K562 (cell line): ENCODE measurements around the gene FGF4.

Experiments used
- GABPA ChIP-seq: fragments of 200-800 bp; sonication (Bioruptor generic); conservative IDR thresholded peaks from 2 replicates; pipeline ENCODE4 v1.6.1; 2016; ENCODE audit warnings: low read depth, missing genetic modification characterization, missing compliant biosample characterization
- KAT8 ChIP-seq: fragments of 450-650 bp; IDR thresholded peaks from 2 replicates; pipeline ENCODE4 v1.6.1; 2016; ENCODE audit warnings: low read depth, mild to moderate bottlenecking
- XRCC5 ChIP-seq: fragments of 200-400 bp; formaldehyde crosslinking; IDR thresholded peaks from 2 replicates; pipeline ENCODE4 v1.6.1; 2017; ENCODE audit warnings: low read depth, mild to moderate bottlenecking, low read length
- ZNF146 ChIP-seq: IDR thresholded peaks from one replicate; pipeline ENCODE4 v1.6.1; 2018; ENCODE audit warnings: missing compliant biosample characterization; ENCODE audit not compliant: unreplicated experiment
- ZNF253 ChIP-seq: fragments of 250-450 bp; sonication (Bioruptor Pico); conservative IDR thresholded peaks from 2 replicates; pipeline ENCODE4 v1.6.1; 2021; ENCODE audit warnings: mild to moderate bottlenecking
- ZNF274 ChIP-seq: IDR thresholded peaks from 2 replicates; pipeline ENCODE4 v1.6.1; 2011; ENCODE audit warnings: low read depth, mild to moderate bottlenecking, low read length, moderate library complexity, borderline replicate concordance
- ZNF324 ChIP-seq: fragments of 250-450 bp; sonication (Bioruptor Pico); IDR thresholded peaks from 2 replicates; pipeline ENCODE4 v1.4.0; 2020; ENCODE audit warnings: mild to moderate bottlenecking
- ZNF408 ChIP-seq: fragments of 250-450 bp; sonication (Bioruptor Pico); IDR thresholded peaks from 2 replicates; pipeline ENCODE4 v1.4.0; 2020; ENCODE audit warnings: low read depth, mild to moderate bottlenecking, moderate library complexity
- TF ChIP-seq, protein P1 (sequence below): fragments of 450-650 bp; IDR thresholded peaks from 2 replicates; pipeline ENCODE4 v1.6.1; 2018; ENCODE audit not compliant: partially characterized antibody
- TF ChIP-seq, protein P2 (sequence below): sonication (generic); formaldehyde crosslinking; IDR thresholded peaks from 2 replicates; pipeline ENCODE4 v1.9.0; 2022; ENCODE audit warnings: mild to moderate bottlenecking, missing genetic modification reagents
- TF ChIP-seq, protein P3 (sequence below), 2 experiments: fragments of 450-650 bp; formaldehyde crosslinking in 1 of 2; IDR thresholded peaks; 2 replicates each; pipeline versions ENCODE4 v1.4.0 to v1.6.1; 2014 to 2020; ENCODE audit warnings: mild to moderate bottlenecking in 2 of 2, borderline replicate concordance in 1 of 2, low read depth in 1 of 2

GRCh38 chr11:69797737-69798528, 22.8 kb upstream of the FGF4 start:
- TF ChIP-seq GABPA (tag) (no peak), ZNF146 (CRISPR knock-in tag) (no peak), XRCC5 (no peak), ZNF408 (CRISPR knock-in tag) (no peak), KAT8 (no peak), ZNF253 (CRISPR knock-in tag) (no peak), ZNF324 (CRISPR knock-in tag) (no peak), ZNF274 (no peak)
- TF ChIP-seq, protein P1, sequence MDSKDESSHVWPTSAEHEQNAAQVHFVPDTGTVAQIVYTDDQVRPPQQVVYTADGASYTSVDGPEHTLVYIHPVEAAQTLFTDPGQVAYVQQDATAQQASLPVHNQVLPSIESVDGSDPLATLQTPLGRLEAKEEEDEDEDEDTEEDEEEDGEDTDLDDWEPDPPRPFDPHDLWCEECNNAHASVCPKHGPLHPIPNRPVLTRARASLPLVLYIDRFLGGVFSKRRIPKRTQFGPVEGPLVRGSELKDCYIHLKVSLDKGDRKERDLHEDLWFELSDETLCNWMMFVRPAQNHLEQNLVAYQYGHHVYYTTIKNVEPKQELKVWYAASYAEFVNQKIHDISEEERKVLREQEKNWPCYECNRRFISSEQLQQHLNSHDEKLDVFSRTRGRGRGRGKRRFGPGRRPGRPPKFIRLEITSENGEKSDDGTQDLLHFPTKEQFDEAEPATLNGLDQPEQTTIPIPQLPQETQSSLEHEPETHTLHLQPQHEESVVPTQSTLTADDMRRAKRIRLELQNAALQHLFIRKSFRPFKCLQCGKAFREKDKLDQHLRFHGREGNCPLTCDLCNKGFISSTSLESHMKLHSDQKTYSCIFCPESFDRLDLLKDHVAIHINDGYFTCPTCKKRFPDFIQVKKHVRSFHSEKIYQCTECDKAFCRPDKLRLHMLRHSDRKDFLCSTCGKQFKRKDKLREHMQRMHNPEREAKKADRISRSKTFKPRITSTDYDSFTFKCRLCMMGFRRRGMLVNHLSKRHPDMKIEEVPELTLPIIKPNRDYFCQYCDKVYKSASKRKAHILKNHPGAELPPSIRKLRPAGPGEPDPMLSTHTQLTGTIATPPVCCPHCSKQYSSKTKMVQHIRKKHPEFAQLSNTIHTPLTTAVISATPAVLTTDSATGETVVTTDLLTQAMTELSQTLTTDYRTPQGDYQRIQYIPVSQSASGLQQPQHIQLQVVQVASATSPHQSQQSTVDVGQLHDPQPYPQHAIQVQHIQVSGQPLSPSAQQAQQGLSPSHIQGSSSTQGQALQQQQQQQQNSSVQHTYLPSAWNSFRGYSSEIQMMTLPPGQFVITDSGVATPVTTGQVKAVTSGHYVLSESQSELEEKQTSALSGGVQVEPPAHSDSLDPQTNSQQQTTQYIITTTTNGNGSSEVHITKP = no peak
- TF ChIP-seq, protein P2, sequence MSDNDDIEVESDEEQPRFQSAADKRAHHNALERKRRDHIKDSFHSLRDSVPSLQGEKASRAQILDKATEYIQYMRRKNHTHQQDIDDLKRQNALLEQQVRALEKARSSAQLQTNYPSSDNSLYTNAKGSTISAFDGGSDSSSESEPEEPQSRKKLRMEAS (CRISPR knock-in tag) = no peak
- TF ChIP-seq, protein P3, sequence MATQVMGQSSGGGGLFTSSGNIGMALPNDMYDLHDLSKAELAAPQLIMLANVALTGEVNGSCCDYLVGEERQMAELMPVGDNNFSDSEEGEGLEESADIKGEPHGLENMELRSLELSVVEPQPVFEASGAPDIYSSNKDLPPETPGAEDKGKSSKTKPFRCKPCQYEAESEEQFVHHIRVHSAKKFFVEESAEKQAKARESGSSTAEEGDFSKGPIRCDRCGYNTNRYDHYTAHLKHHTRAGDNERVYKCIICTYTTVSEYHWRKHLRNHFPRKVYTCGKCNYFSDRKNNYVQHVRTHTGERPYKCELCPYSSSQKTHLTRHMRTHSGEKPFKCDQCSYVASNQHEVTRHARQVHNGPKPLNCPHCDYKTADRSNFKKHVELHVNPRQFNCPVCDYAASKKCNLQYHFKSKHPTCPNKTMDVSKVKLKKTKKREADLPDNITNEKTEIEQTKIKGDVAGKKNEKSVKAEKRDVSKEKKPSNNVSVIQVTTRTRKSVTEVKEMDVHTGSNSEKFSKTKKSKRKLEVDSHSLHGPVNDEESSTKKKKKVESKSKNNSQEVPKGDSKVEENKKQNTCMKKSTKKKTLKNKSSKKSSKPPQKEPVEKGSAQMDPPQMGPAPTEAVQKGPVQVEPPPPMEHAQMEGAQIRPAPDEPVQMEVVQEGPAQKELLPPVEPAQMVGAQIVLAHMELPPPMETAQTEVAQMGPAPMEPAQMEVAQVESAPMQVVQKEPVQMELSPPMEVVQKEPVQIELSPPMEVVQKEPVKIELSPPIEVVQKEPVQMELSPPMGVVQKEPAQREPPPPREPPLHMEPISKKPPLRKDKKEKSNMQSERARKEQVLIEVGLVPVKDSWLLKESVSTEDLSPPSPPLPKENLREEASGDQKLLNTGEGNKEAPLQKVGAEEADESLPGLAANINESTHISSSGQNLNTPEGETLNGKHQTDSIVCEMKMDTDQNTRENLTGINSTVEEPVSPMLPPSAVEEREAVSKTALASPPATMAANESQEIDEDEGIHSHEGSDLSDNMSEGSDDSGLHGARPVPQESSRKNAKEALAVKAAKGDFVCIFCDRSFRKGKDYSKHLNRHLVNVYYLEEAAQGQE (IDR thresholded peaks at IDR 0.05; ENCODE audit: borderline replicate concordance) = no peak
- TF ChIP-seq, protein P3 (CRISPR knock-in tag; IDR thresholded peaks at IDR 0.05; ENCODE audit: low read depth) = no peak
